GM12878 (cell line): Measurements from ENCODE around the gene P4HA2. TPM values are rescaled to one million over a fixed set of nuclear protein-coding genes. Genes with fewer than 3 reads are reported as not detected.
A peak's percentile ranks its signal among the peaks of the same experiment; 100 is the strongest.

Experiments used
- ATAC-seq: fragments of 200-7000 bp; cut with Tn5 transposase; 3 replicates; pipeline ENCODE4 v1.9.1; 2020; ENCODE audit warnings: mild to moderate bottlenecking, moderate library complexity
- BruUV-seq: library from RNA; stranded (reverse); fragments of 400-500 nt; replicated peaks from 2 replicates; lab custom pipeline; 2021; lab: Mats Ljungman, UMichigan
- CTCF ChIA-PET: fragments of 300-600 bp; sonication (Branson Sonifier 250); formaldehyde crosslinking; extraction: SDS; loops from one replicate; lab custom pipeline; 2021; ENCODE audit warnings: inconsistent platforms; lab: Yijun Ruan, JAX
- POLR2A ChIA-PET: fragments of 350-600 bp; formaldehyde crosslinking; extraction: SDS; loops from one replicate; lab custom pipeline; 2021; ENCODE audit warnings: inconsistent platforms; lab: Charles Lee
- RAD21 ChIA-PET: fragments of 300-600 bp; sonication (Branson Sonifier 250); formaldehyde crosslinking; loops from one replicate; lab custom pipeline; 2023; ENCODE audit warnings: antibody characterized with exemption; ENCODE audit not compliant: unreplicated experiment; lab: Charles Lee
- SMC1A ChIA-PET: fragments of 300-600 bp; sonication (Branson Sonifier 250); formaldehyde crosslinking; loops from one replicate; lab custom pipeline; 2023; ENCODE audit not compliant: unreplicated experiment, uncharacterized antibody; lab: Charles Lee
- DNase-seq: peaks from one replicate; pipeline ENCODE4 v3.0.0-alpha.2; 2011; ENCODE audit warnings: low read depth, low spot score
- FAIRE-seq: peaks from 3 replicates; lab custom pipeline; 2011; peaks lifted over from hg19 to GRCh38; lab: Jason Lieb, UNC
- H2AFZ ChIP-seq: 2 replicates; pipeline ENCODE4 v1.6.0; 2011; ENCODE audit warnings: low read depth, low read length, control low read depth; ENCODE audit not compliant: control insufficient read depth
- H3K27ac ChIP-seq: 2 replicates; pipeline ENCODE4 v1.5.1; 2011; ENCODE audit warnings: control low read depth; ENCODE audit not compliant: control insufficient read depth, insufficient read depth
- H3K27me3 ChIP-seq, 2 experiments: replicated peaks in 1 of 2; 2 replicates each; pipeline versions ENCODE4 v1.6.0 to v1.6.1; 2011; ENCODE audit warnings: low read length in 1 of 2; ENCODE audit not compliant: control insufficient read depth in 2 of 2, insufficient read depth in 2 of 2
- H3K36me3 ChIP-seq, 2 experiments: 2 replicates each; pipeline ENCODE4 v1.5.1; 2011; ENCODE audit warnings: low read length in 1 of 2; ENCODE audit not compliant: control insufficient read depth in 2 of 2, insufficient read depth in 2 of 2
- H3K4me1 ChIP-seq: 2 replicates; pipeline ENCODE4 v1.6.1; 2011; ENCODE audit warnings: mild to moderate bottlenecking, low read length, moderate library complexity, mixed read lengths; ENCODE audit not compliant: control insufficient read depth, insufficient read depth
- H3K4me2 ChIP-seq: 2 replicates; pipeline ENCODE4 v1.6.0; 2011; ENCODE audit warnings: control low read depth; ENCODE audit not compliant: control insufficient read depth, insufficient read depth
- H3K4me3 ChIP-seq: fragments of 200-600 bp; sonication (generic); 2 replicates; pipeline ENCODE4 v1.5.1; 2016
- H3K79me2 ChIP-seq: 2 replicates; pipeline ENCODE4 v1.6.0; 2011; ENCODE audit warnings: low read length; ENCODE audit not compliant: control insufficient read depth, insufficient read depth
- H3K9ac ChIP-seq: 2 replicates; pipeline ENCODE4 v1.8.0; 2011; ENCODE audit warnings: low read length, control low read depth, mixed read lengths; ENCODE audit not compliant: control insufficient read depth, insufficient read depth
- H3K9me3 ChIP-seq: replicated peaks from 3 replicates; pipeline ENCODE4 v1.5.1; 2011; ENCODE audit warnings: mild to moderate bottlenecking, low read length; ENCODE audit not compliant: control insufficient read depth, insufficient read depth
- H4K20me1 ChIP-seq: 2 replicates; pipeline ENCODE4 v1.6.0; 2011; ENCODE audit not compliant: control insufficient read depth, insufficient read depth
- CREB1 ChIP-seq: IDR thresholded peaks from 2 replicates; pipeline ENCODE4 v1.6.1; 2012; ENCODE audit warnings: low read depth, mild to moderate bottlenecking, inconsistent platforms
- CREM ChIP-seq: IDR thresholded peaks from 2 replicates; pipeline ENCODE4 v1.6.1; 2014; ENCODE audit warnings: antibody characterized with exemption, low read depth
- STAT3 ChIP-seq: IDR thresholded peaks from 2 replicates; pipeline ENCODE4 v1.6.1; 2011; ENCODE audit warnings: low read depth, low read length, improper control_type of control experiment
- ZBTB33 ChIP-seq: fragments of 450-650 bp; IDR thresholded peaks from 2 replicates; pipeline ENCODE4 v1.6.1; 2017; ENCODE audit warnings: mild to moderate bottlenecking
- ZBTB4 ChIP-seq: fragments of 450-650 bp; formaldehyde crosslinking; IDR thresholded peaks from 2 replicates; pipeline ENCODE4 v1.4.0; 2022; ENCODE audit warnings: mild to moderate bottlenecking, moderate library complexity
- in situ Hi-C: fragments of 300-500 bp; cut with MboI; formaldehyde crosslinking; loops from 9 replicates; pipeline ENCODE4 v1.14.3; 2018; ENCODE audit warnings: mixed read lengths
- intact Hi-C: fragments of 100-400 bp; cut with micrococcal nuclease; formaldehyde crosslinking; loops from one replicate; pipeline ENCODE4 v1.14.2; 2022; ENCODE audit not compliant: unreplicated experiment
- polyA plus RNA-seq, 11 experiments: library from polyadenylated mRNA; depleted of rRNA in 4 of 11; unstranded in 6 of 11; stranded (reverse) in 5 of 11; fragments of >200 nt; fragmentation: Nextera tagmentation in 4 of 11; fragmentation: Illumina TruSeq in 1 of 11; extraction: Ambion mirVana in 4 of 11; extraction: Trizol in 1 of 11; gene quantifications; 1 replicate in 1 of 11; 2 replicates in 10 of 11; pipeline versions ENCODE4 v1.2.1 to v1.2.3, GENCODE V29; 2011 to 2016; ENCODE audit warnings: inconsistent platforms in 2 of 11, missing spikeins in 2 of 11, low read depth in 1 of 11
- total RNA-seq, 4 experiments: library from RNA; depleted of rRNA in 3 of 4; stranded (reverse); fragments of >200 nt in 3 of 4; fragmentation: Illumina TruSeq in 1 of 4; extraction: Trizol in 1 of 4; gene quantifications; 2 replicates each; pipeline versions ENCODE4 v1.2.1 to v1.2.3, GENCODE V29; 2013 to 2021

The P4HA2 gene
- total and polyA plus RNA-seq, 10 of the 15 experiments (the other 5 are each of a cell fraction or from before 2014, with no cell fraction given): 4.7 to 10.9 (median 7.5) TPM

GRCh38 chr5:132207778-132208177 lies 19.9 kb downstream of the P4HA2 start (continued):
- TF ChIP-seq ZBTB33 (no peak), ZBTB4 (CRISPR knock-in tag) (no peak)

GRCh38 chr5:132206782-132207181 lies 20.9 kb downstream of the P4HA2 start:
- in situ Hi-C loops (no loop called here), intact Hi-C loops (no loop called here)
- no peak for ATAC-seq
- no peak overlapping the region for H3K4me3 ChIP-seq
- no peaks in the 10 kb centered on the region for H3K79me2 ChIP-seq
- H3K9ac ChIP-seq: no peak overlapping the region
- FAIRE-seq: no peak
- no peaks in the 10 kb centered on the region for H3K9me3 ChIP-seq
- no peak overlapping the region for H3K4me2 ChIP-seq
- ChIA-PET CTCF (interaction anchor here (0.7 to 3.6 kb wide), 6 partner anchors 16 to 618 kb away, joined by 3 to 20 read pairs (median 6); no protein-coding TSS in a partner anchor), RAD21 (interaction anchor here (1.0 to 1.6 kb wide), 4 partner anchors 17 to 451 kb away, joined by 3 to 4 read pairs (median 3); partner anchors contain the start of genes IL13 and SLC22A4), SMC1A (interaction anchor here (0.7 to 6.0 kb wide), 8 partner anchors 9 to 163 kb away, joined by 3 to 28 read pairs (median 6); partner anchors contain the start of gene SLC22A5), POLR2A (interaction anchor here (1.0 kb wide), 1 partner anchor 16 kb away, joined by 3 read pairs; no protein-coding TSS in a partner anchor)
- H3K4me1 ChIP-seq: peaks cover 6% of the 10 kb centered on the region
- TF ChIP-seq CREM: peak; percentile 59; the same call in 1 of the 2 replicates
- no peak for TF ChIP-seq STAT3
- TF ChIP-seq CREB1: peak; percentile 73; the same call in 1 of the 2 replicates
- no peaks in the 10 kb centered on the region for H4K20me1 ChIP-seq
- no peaks in the 10 kb centered on the region for H3K27me3 ChIP-seq
- no peak for DNase-seq
- H2AFZ ChIP-seq: no peak overlapping the region
- no peaks in the 10 kb centered on the region for H3K36me3 ChIP-seq
- H3K27ac ChIP-seq: no peak overlapping the region
- no TSS peak for BruUV-seq
